DOHH2 (cell line): Measurements from ENCODE around the gene GLP2R.

Experiments
- H3F3A ChIP-seq: fragments of 200-600 bp; sonication (generic), shearing (Covaris generic); 2 replicates; pipeline ENCODE4 v1.6.0; 2016; ENCODE audit warnings: antibody characterized with exemption, mild to moderate bottlenecking; ENCODE audit not compliant: control insufficient read depth, insufficient read depth
- H3K27ac ChIP-seq: fragments of 200-600 bp; sonication (generic); 2 replicates; pipeline ENCODE4 v1.5.1; 2014; ENCODE audit warnings: low read depth, mild to moderate bottlenecking, low read length, moderate library complexity
- H3K27me3 ChIP-seq: fragments of 200-600 bp; sonication (generic); 2 replicates; pipeline ENCODE4 v1.6.1; 2014; ENCODE audit warnings: mild to moderate bottlenecking, low read length, mixed read lengths; ENCODE audit not compliant: control insufficient read depth
- H3K36me3 ChIP-seq: fragments of 200-600 bp; sonication (generic); 2 replicates; pipeline ENCODE4 v1.6.1; 2014; ENCODE audit warnings: mild to moderate bottlenecking, low read length, moderate library complexity, mixed read lengths; ENCODE audit not compliant: control insufficient read depth
- H3K4me1 ChIP-seq: fragments of 200-600 bp; sonication (generic); 2 replicates; pipeline ENCODE4 v1.6.1; 2014; ENCODE audit warnings: mild to moderate bottlenecking, low read length, mixed read lengths; ENCODE audit not compliant: control insufficient read depth
- H3K4me2 ChIP-seq: fragments of 200-600 bp; sonication (generic); 2 replicates; pipeline ENCODE4 v1.6.0; 2014; ENCODE audit warnings: mild to moderate bottlenecking, low read length, moderate library complexity
- H3K4me3 ChIP-seq: fragments of 200-600 bp; sonication (generic); 2 replicates; pipeline ENCODE4 v1.5.1; 2014; ENCODE audit warnings: mild to moderate bottlenecking, low read length, mixed read lengths
- H3K79me2 ChIP-seq: fragments of 200-600 bp; sonication (generic); 2 replicates; pipeline ENCODE4 v1.6.1; 2014; ENCODE audit warnings: mild to moderate bottlenecking, low read length, mixed read lengths; ENCODE audit not compliant: control insufficient read depth
- H3K9me2 ChIP-seq: fragments of 200-600 bp; sonication (generic); replicated peaks from 2 replicates; pipeline ENCODE4 v1.6.1; 2014; ENCODE audit warnings: mild to moderate bottlenecking, low read length, mixed read lengths; ENCODE audit not compliant: control insufficient read depth
- H3K9me3 ChIP-seq: fragments of 200-600 bp; sonication (generic); 2 replicates; pipeline ENCODE4 v1.6.1; 2014; ENCODE audit warnings: antibody characterized with exemption, low read length, mixed read lengths; ENCODE audit not compliant: control insufficient read depth, insufficient read depth
- H4K20me1 ChIP-seq: fragments of 200-600 bp; sonication (generic); 2 replicates; pipeline ENCODE4 v1.6.0; 2014; ENCODE audit warnings: low read depth, mild to moderate bottlenecking, antibody characterized with exemption, low read length, moderate library complexity; ENCODE audit not compliant: control insufficient read depth, insufficient read depth
- EZH2phosphoT487 ChIP-seq: fragments of 200-600 bp; sonication (generic); IDR thresholded peaks from 2 replicates; pipeline ENCODE4 v1.6.1; 2017; ENCODE audit warnings: borderline replicate concordance, mild to moderate bottlenecking, antibody characterized with exemption, low read length, moderate library complexity, mixed read lengths
- TF ChIP-seq, protein P1 (sequence below): fragments of 200-600 bp; sonication (generic); IDR thresholded peaks from one replicate; pipeline ENCODE4 v1.5.1; 2014; ENCODE audit warnings: antibody characterized with exemption, mild to moderate bottlenecking, low read depth, low read length; ENCODE audit not compliant: poor library complexity, severe bottlenecking

GLP2R gene

GRCh38 chr17:9805769-9806168, 20.0 kb upstream of the GLP2R start:
- Histone ChIP-seq H3K9me3 (no peaks in the 10 kb centered on the region), H3K79me2 (no peaks in the 10 kb centered on the region), H3K4me1 (no peaks in the 10 kb centered on the region), H3K27me3 (no peaks in the 10 kb centered on the region), H3K36me3 (no peaks in the 10 kb centered on the region), H3F3A (no peaks in the 10 kb centered on the region), H4K20me1 (no peaks in the 10 kb centered on the region), H3K4me3 (no peak overlapping the region), H3K9me2 (no peaks in the 10 kb centered on the region), H3K4me2 (no peak overlapping the region), H3K27ac (no peak overlapping the region)
- no peak for TF ChIP-seq EZH2phosphoT487
- TF ChIP-seq, protein P1, sequence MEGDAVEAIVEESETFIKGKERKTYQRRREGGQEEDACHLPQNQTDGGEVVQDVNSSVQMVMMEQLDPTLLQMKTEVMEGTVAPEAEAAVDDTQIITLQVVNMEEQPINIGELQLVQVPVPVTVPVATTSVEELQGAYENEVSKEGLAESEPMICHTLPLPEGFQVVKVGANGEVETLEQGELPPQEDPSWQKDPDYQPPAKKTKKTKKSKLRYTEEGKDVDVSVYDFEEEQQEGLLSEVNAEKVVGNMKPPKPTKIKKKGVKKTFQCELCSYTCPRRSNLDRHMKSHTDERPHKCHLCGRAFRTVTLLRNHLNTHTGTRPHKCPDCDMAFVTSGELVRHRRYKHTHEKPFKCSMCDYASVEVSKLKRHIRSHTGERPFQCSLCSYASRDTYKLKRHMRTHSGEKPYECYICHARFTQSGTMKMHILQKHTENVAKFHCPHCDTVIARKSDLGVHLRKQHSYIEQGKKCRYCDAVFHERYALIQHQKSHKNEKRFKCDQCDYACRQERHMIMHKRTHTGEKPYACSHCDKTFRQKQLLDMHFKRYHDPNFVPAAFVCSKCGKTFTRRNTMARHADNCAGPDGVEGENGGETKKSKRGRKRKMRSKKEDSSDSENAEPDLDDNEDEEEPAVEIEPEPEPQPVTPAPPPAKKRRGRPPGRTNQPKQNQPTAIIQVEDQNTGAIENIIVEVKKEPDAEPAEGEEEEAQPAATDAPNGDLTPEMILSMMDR, result no peak

DNA sequence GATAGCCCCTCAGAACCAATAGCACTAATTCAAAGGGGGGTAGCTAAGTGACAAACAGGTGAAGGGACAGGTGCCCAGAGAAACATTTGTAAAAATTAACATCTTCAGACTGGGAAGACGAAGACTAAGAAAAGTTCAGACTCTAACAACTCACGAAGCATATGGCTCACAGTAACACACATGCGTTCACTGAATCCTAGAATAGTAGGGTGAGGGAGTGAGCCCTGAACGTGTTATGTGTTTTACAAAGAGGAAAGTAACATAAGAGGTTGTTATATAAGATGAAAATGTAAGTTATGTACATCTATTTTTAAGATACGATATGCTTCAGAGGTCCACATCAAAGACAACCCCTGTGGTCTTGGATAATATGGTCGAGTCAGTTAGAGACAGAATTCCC, 19.0 kb upstream of the GLP2R start:
- Histone ChIP-seq H3K4me1 (no peaks in the 10 kb centered on the region), H3K9me3 (no peaks in the 10 kb centered on the region), H3K36me3 (no peaks in the 10 kb centered on the region), H3K79me2 (no peaks in the 10 kb centered on the region), H3K4me3 (no peak overlapping the region), H3K4me2 (no peak overlapping the region), H3K9me2 (no peaks in the 10 kb centered on the region), H3F3A (no peaks in the 10 kb centered on the region), H3K27me3 (no peaks in the 10 kb centered on the region), H3K27ac (no peak overlapping the region), H4K20me1 (no peaks in the 10 kb centered on the region)
- no peak for TF ChIP-seq EZH2phosphoT487
- TF ChIP-seq, protein P1, result no peak

GRCh38 chr17:9809409-9809808, 16.3 kb upstream of the GLP2R start:
- no peaks in the 10 kb centered on the region for H3K9me2 ChIP-seq
- H3K36me3 ChIP-seq, result no peaks in the 10 kb centered on the region
- no peaks in the 10 kb centered on the region for H4K20me1 ChIP-seq
- no peaks in the 10 kb centered on the region for H3F3A ChIP-seq
- H3K27me3 ChIP-seq, result no peaks in the 10 kb centered on the region
- H3K4me3 ChIP-seq, result no peak overlapping the region
- no peaks in the 10 kb centered on the region for H3K9me3 ChIP-seq
- H3K4me2 ChIP-seq, result no peak overlapping the region
- no peaks in the 10 kb centered on the region for H3K79me2 ChIP-seq
- no peak for TF ChIP-seq EZH2phosphoT487
- TF ChIP-seq, protein P1, result no peak
- no peak overlapping the region for H3K27ac ChIP-seq
- H3K4me1 ChIP-seq, result no peaks in the 10 kb centered on the region
